Activated CD4-positive, CD25-positive, alpha-beta regulatory T cell treated with anti-CD3 and anti-CD28 coated beads, Interleukin-2, amount 50 U/mL, for 16 hours (primary cell): ENCODE data around the gene PTPRN2.
"Not testable (repeated sequence)": the region's sequence is repeated elsewhere in the genome, so short reads cannot be mapped to it uniquely, and the experiment has no call there.

Experiments used
- DNase-seq: peaks from one replicate; pipeline ENCODE4 v3.0.0-alpha.2; 2020; ENCODE audit warnings: low read depth, low spot score

Gene PTPRN2

GRCh38 chr7:158354861-158355260 lies 232.8 kb downstream of the PTPRN2 start:
- no peak for DNase-seq

DNA sequence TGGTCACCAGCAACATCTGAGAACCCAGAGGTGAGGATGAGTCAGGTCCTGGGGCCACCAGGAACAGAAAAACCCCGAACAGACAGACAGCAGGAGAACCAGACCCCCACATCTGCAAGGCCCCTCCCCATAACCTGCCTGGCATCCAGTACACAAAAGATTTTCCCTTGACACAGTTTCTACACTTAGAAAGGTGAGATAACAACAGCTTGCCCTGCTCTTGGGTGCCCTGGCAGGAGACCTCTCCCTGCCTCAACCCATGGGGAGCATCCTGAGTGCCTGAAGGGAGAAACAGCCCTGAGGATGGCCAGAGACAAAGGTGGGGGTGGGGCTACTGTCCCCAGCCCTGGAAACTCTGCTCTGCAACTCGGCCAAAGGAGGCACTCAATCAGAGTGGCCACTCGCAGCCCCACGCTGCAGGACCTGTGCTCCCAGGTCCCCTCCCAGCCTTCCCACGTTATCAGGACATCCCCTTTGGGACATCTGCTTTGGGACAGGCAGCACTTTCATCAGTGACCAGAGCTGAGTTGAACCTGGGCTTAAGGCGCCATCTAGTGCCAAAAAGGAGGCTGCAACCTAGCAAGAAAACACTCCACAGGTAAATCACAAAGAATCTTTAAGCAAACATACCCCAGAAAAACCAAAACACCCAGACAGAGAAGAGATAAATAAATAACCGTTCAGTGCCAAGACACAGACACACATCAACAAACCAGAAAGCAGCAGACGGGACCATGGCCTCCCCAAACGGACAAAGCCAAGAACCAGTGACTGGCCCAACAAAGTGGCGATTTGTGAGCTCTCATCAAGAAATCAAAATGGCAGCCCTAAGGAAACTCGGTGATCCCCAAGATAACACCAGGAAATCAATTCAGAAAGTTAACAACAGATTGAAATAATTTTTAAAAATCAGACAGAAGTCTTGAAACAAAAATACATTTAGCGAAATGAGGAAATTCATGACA lies 233.7 kb downstream of the PTPRN2 start:
- no peak for DNase-seq

DNA sequence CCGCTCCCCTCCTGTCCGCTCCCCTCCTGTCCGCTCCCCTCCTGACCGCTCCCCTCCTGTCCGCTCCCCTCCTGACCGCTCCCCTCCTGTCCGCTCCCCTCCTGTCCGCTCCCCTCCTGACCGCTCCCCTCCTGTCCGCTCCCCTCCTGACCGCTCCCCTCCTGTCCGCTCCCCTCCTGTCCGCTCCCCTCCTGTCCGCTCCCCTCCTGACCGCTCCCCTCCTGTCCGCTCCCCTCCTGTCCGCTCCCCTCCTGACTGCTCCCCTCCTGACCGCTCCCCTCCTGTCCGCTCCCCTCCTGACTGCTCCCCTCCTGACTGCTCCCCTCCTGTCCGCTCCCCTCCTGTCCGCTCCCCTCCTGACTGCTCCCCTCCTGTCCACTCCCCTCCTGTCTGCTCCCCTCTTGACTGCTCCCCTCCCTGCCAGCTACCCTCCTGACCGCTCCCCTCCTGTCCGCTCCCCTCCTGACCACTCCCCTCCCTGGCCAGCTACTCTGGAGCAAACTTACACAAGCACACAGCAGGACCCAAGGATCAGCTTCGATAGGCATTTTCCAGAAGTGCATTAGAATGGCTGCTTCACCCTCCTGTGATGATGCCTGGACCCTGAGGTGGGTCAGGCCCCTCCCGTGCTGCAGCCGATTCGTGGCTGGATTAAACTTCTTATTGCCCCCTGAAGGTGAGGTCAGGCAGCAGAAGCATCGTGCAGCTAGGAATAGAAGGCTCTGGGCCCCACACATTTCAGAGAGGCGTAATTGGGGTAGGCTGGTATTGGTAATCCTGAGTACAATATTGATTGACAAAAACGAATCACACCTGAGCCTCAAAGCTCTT lies 235.5 kb downstream of the PTPRN2 start:
- DNase-seq, result not testable (repeated sequence)

- no peak for DNase-seq
Observed at GRCh38 chr7:158351481-158351880, 236.1 kb downstream of the PTPRN2 start.

DNA sequence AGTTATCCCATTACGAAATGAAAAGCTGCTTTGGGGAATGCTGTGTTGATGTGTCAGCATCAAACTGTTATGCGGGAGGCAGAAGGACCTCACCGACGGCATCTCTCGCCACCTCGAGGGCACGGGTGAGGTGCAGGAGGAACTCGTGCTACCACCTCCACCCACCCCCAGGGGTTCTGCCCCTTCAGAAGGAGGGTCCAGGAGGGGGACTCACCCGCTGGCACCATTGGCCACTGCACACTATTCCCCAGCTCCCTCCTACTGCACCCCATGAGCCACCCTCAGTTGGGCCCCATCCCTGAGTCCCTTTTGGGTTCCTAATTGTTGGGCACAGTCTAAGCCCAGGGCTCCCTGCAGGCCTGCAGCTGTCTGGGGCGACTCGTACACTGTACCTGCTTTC lies 236.6 kb downstream of the PTPRN2 start:
- DNase-seq, result no peak

- DNase-seq, result no peak
Observed at GRCh38 chr7:158350166-158350900, 237.3 kb downstream of the PTPRN2 start.

DNA sequence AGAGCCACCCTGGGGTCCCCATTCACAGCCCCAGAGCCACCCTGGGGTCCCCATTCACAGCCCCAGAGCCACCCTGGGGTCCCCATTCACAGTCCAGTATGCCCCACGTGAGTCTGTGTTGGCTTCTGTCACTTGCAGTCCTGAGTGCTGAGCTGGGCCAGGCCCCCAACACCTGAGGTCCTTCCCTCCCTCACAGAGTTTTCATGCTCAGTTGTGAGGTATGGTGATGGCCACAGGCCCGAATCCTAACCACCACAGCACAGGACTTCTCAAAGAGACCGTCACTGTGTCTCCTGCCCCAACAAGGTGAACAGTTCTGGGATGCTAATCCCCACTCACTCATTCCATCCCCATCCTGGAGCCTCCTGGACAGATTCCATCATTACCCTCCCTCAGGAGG lies 239.2 kb downstream of the PTPRN2 start:
- DNase-seq, result no peak

DNA sequence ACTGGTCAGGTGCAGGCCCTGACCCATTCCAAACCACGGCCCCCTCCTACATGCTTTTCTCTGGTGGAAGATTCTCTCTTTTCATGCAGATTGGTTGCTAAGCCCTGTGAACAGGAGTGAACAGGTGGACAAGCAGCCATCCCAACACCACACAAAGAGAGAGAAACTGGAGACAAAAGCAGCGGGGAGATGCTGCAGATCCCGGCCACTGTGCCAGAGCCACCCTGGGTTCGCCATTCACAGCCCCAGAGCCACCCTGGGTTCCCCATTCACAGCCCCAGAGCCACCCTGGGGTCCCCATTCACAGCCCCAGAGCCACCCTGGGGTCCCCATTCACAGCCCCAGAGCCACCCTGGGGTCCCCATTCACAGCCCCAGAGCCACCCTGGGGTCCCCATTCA lies 239.6 kb downstream of the PTPRN2 start:
- DNase-seq, result not testable (repeated sequence)

DNA sequence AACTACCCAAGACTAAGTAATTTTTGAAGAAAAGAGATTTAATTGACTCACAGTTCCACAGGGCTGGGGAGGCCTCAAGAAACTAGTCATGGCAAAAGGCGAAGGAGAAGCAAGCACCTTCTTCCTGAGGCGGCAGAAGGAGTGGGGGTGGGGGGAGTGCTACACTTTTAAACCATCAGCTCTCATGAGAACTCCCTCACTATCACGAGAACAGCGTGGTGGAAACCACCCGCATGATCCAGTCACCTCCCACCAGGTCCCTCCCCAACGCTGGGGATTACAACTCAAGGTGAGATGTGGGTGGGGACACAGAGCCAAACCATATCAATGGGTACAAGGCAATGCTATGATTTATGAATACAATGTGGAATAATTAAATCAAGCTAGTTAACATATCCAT lies 241.9 kb downstream of the PTPRN2 start:
- DNase-seq, result no peak

GRCh38 chr7:158344706-158345300 lies 242.8 kb downstream of the PTPRN2 start:
- DNase-seq, result no peak

- no peak for DNase-seq
Observed at GRCh38 chr7:158343936-158344455, 243.6 kb downstream of the PTPRN2 start.

DNA sequence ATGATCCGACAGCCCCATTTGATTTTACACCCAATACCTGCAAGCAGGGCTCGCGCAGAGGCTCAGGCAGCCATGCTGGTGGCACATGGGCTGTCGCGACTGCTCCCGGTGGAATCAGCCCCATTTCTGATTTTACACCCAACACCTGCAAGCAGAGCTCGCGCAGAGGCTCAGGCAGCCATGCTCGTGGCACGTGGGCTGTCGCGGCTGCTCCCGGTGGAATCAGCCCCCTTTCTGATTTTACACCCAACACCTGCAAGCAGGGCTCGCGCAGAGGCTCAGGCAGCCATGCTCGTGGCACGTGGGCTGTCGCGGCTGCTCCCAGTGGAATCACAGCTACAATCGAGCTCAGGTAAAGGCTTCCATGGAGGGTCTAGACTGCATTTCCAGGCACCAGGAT lies 244.1 kb downstream of the PTPRN2 start:
- DNase-seq, result no peak

- not testable (repeated sequence) for DNase-seq
Observed at GRCh38 chr7:158341097-158341496, 246.5 kb downstream of the PTPRN2 start.

GRCh38 chr7:158336952-158337351 lies 250.7 kb downstream of the PTPRN2 start:
- DNase-seq, result not testable (repeated sequence)

GRCh38 chr7:158332516-158332915 lies 255.1 kb downstream of the PTPRN2 start:
- DNase-seq, result not testable (repeated sequence)

DNA sequence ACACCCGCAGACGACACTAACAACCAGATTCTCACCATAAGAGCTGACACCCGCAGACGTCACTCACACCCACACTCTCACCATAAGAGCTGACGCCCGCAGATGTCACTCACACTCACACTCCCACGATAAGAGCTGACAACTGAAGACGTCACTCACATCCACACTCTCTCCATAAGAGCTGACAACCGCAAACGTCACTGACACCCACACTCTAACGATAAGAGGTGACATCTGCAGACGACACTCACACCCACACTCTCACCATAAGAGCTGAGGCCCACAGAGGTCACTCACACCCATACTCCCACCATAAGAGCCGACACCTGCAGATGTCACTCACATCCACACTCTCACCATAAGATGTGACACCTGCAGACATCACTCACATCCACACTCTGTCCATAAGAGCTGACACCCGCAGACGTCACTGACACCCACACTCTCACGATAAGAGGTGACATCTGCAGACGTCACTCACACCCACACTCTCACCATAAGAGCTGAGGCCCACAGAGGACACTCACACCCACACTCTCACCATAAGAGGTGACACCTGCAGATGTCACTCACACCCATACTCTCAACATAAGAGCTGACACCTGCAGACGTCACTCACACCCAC lies 255.7 kb downstream of the PTPRN2 start:
- DNase-seq, result not testable (repeated sequence)

DNA sequence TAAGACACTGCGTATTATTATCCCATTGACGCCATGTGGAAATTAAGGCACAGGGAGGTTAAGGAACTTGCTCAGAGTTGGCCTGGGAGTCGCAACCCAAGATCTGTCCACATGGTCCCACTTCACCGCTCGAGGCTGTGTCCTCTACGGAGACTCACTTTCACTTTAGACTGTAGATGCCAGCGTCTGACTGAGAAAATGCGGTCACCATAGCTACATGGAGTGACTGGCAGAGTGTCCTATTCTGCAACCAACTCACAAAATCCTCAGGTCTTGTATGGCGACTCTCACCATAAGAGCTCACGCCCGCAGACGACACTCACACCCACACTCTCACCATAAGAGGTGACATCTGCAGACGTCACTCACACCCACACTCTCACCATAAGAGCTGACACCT lies 257.9 kb downstream of the PTPRN2 start:
- no peak for DNase-seq

DNA sequence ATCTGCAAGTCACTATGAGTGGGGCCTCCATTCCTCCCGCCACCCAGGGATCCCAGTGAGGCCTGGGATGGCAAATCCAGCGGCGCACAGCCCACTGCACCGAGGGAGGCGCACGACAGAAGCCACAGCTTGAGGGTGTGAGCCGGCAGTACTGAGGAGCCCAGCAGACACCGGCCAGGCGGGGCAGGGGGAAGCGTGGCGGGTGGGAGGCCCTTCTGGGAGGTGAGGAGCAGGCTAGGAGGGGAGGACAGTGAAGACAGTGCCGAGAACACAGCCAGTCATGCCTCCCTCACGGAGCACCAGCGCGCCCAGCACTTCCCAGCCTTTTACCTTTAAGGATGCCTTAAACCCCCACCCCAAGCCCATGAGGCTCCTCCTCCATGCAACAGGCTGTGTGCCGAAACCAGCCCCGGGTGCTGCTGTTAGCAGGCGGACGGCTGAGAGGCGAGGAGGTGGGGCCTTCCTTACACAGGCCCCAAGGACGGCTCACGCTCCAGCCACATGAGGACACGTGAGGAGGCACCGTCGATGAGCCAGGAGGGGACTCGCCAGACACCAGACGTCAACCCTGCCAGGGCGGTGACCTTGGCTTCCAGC lies 258.5 kb downstream of the PTPRN2 start:
- DNase-seq, result no peak

DNA sequence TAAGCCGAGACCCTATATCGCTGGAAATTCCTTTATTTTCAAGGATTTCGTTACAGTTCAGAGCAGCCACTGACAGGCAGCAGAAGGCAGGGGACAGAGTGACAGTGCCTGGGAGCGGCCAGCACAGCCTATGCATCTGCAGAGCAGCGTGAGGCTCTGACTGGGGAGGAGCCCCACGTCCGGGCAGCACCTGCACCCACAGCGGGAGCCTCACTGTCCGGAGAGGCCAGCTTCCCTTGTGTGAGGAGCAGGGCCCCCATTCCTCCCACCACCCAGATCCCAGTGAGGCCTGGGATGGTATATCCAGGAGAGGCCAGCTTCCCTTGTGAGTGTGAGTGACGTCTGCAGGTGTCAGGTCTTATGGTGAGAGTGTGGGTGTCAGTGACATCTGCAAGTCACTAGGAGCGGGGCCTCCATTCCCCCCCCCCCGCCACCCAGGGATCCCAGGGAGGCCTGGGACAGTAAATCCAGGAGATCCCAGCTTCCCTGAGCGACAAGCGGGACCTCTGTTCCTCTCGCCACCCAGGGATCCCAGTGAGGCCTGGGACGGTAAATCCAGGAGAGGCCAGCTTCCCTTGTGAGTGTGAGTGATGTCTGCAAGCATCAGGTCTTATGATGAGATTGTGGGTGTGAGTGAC lies 259.1 kb downstream of the PTPRN2 start:
- DNase-seq, result no peak
